Activated CD4-positive, alpha-beta T cell treated with anti-CD3 and anti-CD28 coated beads, Interleukin-2, Interleukin-4, amounts not matched to agents 100 ng/mL and 50 ng/mL, durations not matched to agents 16 hours and 8 hours (primary cell): ENCODE data around the gene IKZF3.
"Not testable (repeated sequence)": the region's sequence is repeated elsewhere in the genome, so short reads cannot be mapped to it uniquely, and the experiment has no call there.

Experiments used
- DNase-seq: peaks from one replicate; pipeline ENCODE4 v3.0.0-alpha.2; 2020; ENCODE audit warnings: low spot score

Gene IKZF3

DNA sequence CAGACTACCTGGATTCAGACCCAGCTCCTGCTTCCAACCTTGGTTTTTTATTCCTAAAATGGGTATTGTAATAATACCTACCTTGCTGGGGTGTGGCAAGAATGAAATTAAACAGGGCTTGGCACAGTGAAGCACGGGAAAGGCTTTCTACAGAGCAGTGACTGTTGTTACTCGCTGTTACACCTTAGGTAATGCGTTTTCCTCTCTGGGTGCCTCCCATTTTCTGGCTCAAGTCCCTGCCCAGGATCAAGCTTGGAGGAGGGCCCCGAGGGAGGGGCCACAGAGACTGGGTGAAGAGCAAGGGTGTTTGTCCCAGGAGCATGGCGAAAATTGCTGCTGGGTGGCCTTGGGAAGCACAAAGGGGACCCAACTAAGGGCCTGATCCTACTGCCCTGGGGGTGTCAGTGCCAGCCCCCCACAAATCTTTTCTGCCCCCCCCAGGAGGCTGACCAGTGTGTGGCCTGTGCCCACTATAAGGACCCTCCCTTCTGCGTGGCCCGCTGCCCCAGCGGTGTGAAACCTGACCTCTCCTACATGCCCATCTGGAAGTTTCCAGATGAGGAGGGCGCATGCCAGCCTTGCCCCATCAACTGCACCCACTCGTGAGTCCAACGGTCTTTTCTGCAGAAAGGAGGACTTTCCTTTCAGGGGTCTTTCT is 147.1 kb downstream of the IKZF3 start:
- no peak for DNase-seq

DNA sequence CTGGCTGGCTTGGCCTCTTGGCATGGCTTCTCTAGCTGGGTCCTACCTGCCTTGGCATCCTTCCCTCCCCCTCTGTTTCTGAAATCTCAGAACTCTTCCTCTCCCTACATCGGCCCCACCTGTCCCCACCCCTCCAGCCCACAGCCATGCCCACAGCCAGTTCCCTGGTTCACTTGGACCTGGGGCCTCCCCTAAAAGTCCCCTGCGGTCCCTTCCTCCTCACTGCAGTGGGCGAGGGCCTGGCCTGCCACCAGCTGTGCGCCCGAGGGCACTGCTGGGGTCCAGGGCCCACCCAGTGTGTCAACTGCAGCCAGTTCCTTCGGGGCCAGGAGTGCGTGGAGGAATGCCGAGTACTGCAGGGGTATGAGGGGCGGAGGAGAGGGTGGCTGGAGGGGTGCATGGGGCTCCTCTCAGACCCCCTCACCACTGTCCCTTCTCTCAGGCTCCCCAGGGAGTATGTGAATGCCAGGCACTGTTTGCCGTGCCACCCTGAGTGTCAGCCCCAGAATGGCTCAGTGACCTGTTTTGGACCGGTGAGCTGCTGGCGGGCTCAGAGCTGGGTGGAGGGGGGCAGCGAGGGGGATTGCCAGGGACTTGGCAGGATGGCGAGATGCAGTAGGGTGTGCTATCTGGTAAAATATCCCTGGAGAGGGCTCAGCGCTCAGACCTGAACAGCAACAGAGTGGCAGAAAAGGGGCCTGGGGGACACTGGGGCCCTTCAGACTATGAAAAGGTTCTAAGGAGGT is 147.9 kb downstream of the IKZF3 start:
- no peak for DNase-seq

DNA sequence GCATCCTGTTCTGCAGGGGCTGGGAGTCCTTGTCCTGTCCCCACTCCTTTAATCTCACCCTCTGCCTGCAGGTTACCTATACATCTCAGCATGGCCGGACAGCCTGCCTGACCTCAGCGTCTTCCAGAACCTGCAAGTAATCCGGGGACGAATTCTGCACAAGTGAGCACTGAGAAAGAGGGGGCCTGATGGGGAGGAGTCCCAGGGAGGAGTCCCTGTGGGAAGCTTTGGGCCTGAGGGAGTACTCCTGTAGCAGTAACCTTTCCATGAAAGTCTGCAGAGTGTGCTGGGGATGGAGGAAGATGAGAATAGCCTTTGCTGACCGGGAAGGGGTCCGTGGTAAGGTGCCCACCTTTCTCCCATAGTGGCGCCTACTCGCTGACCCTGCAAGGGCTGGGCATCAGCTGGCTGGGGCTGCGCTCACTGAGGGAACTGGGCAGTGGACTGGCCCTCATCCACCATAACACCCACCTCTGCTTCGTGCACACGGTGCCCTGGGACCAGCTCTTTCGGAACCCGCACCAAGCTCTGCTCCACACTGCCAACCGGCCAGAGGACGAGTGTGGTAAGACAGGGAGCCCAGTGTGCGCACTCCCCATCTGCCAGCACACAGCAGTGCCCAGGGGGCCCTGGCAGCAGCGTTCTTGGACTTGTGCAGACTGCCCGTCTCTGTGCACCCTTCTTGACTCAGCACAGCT is 148.6 kb downstream of the IKZF3 start:
- no peak for DNase-seq

DNA sequence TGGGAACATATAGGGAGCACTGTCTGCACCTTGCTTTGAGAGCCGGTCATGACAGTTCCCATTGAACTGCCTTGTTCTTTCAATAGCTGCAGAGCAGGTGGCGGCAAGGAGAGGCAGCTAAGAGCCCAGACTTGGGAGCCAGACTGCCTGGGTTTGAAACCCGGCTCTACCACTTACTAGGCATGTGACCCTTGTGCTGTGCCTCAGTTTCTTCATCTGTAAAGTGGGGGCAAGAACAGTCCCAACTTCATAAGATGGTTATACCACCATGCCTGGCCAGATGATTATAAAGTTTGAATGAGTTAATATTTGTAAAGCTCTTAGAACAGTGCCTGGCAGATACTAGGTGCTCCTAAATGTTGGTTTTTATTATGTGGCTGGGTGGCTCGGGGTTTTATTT is 149.9 kb downstream of the IKZF3 start:
- DNase-seq, result no peak

DNA sequence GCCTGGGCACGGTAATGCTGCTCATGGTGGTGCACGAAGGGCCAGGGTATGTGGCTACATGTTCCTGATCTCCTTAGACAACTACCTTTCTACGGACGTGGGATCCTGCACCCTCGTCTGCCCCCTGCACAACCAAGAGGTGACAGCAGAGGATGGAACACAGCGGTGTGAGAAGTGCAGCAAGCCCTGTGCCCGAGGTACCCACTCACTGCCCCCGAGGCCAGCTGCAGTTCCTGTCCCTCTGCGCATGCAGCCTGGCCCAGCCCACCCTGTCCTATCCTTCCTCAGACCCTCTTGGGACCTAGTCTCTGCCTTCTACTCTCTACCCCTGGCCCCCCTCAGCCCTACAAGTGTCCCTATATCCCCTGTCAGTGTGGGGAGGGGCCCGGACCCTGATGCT is 152.3 kb downstream of the IKZF3 start:
- no peak for DNase-seq

DNA sequence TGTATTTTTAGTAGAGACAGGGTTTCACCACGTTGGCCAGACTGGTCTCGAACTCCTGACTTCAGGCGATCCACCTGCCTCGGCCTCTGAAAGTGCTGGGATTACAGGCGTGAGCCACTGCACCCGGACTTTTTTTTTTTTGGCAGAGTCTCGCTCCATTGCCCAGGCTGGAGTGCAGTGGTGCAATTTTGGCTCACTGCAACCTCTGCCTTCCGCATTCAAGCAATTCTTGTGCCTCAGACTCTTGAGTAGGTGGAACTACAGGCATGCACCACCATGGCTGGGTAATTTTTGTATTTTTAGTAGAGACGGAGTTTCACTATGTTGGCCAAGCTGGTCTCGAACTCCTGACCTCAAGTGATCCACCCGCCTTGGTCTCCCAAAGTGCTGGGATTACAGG is 153.0 kb downstream of the IKZF3 start:
- DNase-seq, result not testable (repeated sequence)

DNA sequence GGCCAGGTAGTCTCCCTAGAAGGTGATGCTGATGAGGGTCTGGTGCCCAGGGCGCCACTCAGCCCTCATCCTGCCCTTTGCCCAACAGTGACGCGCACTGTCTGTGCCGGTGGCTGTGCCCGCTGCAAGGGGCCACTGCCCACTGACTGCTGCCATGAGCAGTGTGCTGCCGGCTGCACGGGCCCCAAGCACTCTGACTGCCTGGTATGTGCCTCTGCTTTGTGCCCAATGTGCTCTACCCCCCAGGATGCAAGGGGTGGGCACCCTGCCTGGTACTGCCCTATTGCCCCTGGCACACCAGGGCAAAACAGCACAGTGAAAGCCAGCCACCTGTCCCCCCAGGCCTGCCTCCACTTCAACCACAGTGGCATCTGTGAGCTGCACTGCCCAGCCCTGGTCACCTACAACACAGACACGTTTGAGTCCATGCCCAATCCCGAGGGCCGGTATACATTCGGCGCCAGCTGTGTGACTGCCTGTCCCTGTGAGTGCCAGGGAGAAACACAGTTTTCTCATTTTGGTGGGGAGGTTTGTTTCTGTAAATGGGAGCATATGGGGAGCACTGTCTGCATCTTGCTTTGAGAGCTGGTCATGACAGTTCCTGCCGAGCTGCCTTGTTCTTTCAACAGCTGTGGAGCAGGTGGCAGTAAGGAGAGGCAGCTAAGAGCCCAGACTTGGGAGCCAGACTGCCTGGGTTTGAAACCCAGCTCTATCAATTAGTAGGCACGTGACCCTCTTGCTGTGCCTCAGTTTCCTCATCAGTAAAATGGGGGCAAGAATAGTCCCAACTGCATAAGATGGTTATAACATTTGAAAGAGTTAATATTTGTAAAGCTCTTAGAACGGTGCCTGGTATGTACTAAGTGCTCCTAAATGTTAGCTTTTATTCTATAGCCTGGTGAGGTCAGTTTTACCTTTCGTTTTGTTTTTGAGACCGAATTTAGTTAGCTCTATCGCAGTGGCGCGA is 153.8 kb downstream of the IKZF3 start:
- DNase-seq, result no peak

DNA sequence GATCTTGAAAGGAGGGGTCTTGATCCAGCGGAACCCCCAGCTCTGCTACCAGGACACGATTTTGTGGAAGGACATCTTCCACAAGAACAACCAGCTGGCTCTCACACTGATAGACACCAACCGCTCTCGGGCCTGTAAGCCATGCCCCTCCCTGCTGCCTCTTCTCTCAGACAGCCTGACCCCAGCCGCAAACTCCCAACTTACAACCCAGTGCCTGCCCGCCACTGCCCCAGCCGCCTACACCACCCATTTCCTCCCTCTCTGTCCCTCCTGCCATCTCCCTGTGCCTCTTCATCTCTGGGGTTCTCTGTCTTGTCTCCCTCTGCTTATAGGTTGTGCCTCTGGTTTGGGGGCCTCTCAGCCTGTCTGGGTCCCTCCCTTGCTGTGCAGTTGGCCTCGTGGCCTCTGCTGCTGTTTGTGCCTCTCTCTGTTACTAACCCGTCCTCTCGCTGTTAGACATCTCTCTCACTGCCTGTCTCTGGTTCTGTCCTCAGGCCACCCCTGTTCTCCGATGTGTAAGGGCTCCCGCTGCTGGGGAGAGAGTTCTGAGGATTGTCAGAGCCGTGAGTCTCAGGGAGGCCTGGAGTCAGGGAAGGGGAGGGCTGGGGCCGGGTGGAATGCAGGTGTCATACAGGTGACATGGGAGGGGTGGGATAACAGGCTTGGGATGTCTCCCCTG is 154.7 kb downstream of the IKZF3 start:
- no peak for DNase-seq
